ENCODE results near the gene MPG.
A peak's percentile ranks its signal among the peaks of the same experiment; 100 is the strongest.
"Not testable (repeated sequence)": the region's sequence is repeated elsewhere in the genome, so short reads cannot be mapped to it uniquely, and the experiment has no call there.

Gene MPG

GRCh38 chr16:43294-43693 lies 34.7 kb upstream of the MPG start:
- TF ChIP-seq, protein P1, sequence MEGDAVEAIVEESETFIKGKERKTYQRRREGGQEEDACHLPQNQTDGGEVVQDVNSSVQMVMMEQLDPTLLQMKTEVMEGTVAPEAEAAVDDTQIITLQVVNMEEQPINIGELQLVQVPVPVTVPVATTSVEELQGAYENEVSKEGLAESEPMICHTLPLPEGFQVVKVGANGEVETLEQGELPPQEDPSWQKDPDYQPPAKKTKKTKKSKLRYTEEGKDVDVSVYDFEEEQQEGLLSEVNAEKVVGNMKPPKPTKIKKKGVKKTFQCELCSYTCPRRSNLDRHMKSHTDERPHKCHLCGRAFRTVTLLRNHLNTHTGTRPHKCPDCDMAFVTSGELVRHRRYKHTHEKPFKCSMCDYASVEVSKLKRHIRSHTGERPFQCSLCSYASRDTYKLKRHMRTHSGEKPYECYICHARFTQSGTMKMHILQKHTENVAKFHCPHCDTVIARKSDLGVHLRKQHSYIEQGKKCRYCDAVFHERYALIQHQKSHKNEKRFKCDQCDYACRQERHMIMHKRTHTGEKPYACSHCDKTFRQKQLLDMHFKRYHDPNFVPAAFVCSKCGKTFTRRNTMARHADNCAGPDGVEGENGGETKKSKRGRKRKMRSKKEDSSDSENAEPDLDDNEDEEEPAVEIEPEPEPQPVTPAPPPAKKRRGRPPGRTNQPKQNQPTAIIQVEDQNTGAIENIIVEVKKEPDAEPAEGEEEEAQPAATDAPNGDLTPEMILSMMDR (IDR thresholded peaks at IDR 0.05; ENCODE audit: low read depth, low read length, missing control alignments), result no peak
- no peak overlapping the region for H3K4me3 ChIP-seq (replicated peaks; ENCODE audit: low read depth, low read length)
- no peak for DNase-seq (ENCODE audit: extremely low read depth, low read depth)

GRCh38 chr16:44655-45054 lies 33.4 kb upstream of the MPG start:
- H3K4me3 ChIP-seq (replicated peaks; ENCODE audit: low read depth, low read length), result no peak overlapping the region
- TF ChIP-seq, protein P1 (IDR thresholded peaks at IDR 0.05; ENCODE audit: low read depth, low read length, missing control alignments), result no peak
- no peak for DNase-seq (ENCODE audit: extremely low read depth, low read depth)

DNA sequence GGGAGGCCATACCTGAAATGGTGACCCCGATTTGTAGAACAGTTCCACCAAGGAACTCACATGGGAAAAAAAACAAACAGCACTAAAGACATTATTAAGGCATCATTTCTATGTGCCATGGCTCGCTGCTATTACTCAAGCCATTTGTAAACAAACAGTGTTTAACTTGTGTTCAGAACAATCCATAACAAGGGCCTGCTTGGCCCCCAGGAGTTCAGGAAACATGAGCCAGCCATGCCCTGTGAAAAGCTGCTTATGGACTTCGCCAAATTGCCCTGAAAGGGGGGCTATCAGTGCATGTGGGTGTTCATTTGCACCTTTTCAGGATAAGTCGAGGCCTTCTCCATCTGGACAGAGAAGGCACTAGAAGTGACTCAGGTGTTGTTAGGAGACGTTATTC lies 32.6 kb upstream of the MPG start:
- no peak overlapping the region for H3K4me3 ChIP-seq (replicated peaks; ENCODE audit: low read depth, low read length)
- TF ChIP-seq, protein P1 (IDR thresholded peaks at IDR 0.05; ENCODE audit: low read depth, low read length, missing control alignments), result no peak
- DNase-seq (ENCODE audit: extremely low read depth, low read depth), result no peak

DNA sequence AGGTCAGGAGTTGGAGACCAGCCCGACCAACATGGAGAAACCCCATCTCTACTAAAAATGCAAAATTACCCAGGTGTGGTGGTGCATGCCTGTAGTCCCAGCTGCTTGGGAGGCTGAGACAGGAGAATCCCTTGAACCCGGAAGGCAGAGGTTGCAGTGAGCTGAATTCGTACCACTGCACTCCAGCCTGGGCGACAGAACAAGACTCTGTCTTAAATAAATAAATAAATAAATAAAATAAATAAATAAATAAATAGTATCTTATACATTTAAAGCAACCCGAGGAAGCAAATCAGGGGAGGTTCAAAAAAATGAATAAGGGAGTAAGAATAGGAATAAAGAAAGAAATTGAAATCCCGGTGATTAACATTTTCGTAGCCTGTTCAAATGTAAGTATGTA lies 31.5 kb upstream of the MPG start:
- not testable (repeated sequence) for DNase-seq (ENCODE audit: extremely low read depth, low read depth)

GRCh38 chr16:47234-47633 lies 30.8 kb upstream of the MPG start:
- DNase-seq (ENCODE audit: extremely low read depth, low read depth), result no peak
- H3K4me3 ChIP-seq (replicated peaks; ENCODE audit: low read depth, low read length), result no peak overlapping the region
- TF ChIP-seq, protein P1 (IDR thresholded peaks at IDR 0.05; ENCODE audit: low read depth, low read length, missing control alignments), result no peak

More for the DNA sequence above, 31.5 kb upstream of the MPG start:
- not testable (repeated sequence) for H3K4me3 ChIP-seq (replicated peaks; ENCODE audit: low read depth, low read length)

- 0 out of 2 replicates have a peak overlapping the region, but pooled peaks have one; percentile 2 for H3K4me3 ChIP-seq (replicated peaks; ENCODE audit: low read depth, low read length)
- no peak for DNase-seq (ENCODE audit: extremely low read depth, low read depth)
- TF ChIP-seq, protein P1 (IDR thresholded peaks at IDR 0.05; ENCODE audit: low read depth, low read length, missing control alignments), result no peak
These were observed 27.0 kb upstream of the MPG start for GRCh38 chr16:50769-51591.

DNA sequence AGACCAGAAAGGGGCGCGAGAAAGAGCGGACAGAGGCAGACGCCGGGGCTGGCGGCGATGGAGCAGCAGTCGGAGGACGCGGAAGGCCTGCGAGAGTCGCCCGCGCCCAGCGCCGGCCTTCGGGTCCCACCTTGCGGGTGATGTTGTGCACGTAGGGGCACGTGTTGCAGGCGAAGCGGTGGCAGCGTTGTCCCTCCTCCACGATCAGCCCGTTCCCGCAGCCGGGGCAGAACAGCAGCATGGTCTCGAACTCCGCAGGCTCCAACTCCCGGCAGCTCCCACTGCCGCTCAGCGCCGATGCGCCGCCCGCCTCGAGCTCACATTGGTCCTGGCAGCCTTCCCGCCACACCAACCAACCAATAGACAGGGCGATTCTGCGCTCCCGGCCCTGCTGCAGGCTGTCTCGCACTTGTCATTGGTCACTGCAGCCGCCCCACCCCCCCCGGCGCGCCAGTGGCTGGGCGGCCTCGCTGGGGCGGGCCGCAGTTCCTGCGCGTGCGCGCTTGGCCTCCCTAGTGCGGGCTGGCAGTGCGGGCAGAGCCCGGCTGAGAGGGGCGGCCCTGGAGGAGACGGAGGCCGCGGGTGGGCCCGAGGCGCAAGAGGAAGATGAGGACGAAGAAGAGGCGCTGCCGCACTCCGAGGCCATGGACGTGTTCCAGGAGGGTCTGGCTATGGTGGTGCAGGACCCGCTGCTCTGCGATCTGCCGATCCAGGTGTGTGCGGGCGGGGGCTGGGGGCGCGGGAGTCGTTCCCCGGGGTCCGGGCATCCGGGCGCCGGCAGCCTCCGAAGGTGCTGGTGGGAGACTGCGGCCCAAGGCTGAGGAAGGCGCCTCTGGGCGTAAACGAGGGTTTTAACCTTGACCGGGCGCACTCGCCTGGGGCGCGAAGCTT lies 24.4 kb upstream of the MPG start, which contains the start of the genes POLR3K and SNRNP25:
Gene POLR3K (minus strand): TSS at position 263 of the 891 bp plus-strand sequence. CDS start 22 bp downstream, at position 241.
Gene SNRNP25 (plus strand): TSS at position 483 of the 891 bp plus-strand sequence. CDS start 189 bp downstream, at position 672.
- DNase-seq (ENCODE audit: extremely low read depth, low read depth), result peak; percentile 84
- peak within 1 kb of the TSS; percentile 84 for H3K4me3 ChIP-seq (replicated peaks; ENCODE audit: low read depth, low read length)
- TF ChIP-seq, protein P1 (IDR thresholded peaks at IDR 0.05; ENCODE audit: low read depth, low read length, missing control alignments), result no peak

Data from HFF-Myc (cell line).